ENCODE data around the gene GOLGB1. TPM values are rescaled to one million over a fixed set of nuclear protein-coding genes. Genes with fewer than 3 reads are reported as not detected.
"Not testable (repeated sequence)": the region's sequence is repeated elsewhere in the genome, so short reads cannot be mapped to it uniquely, and the experiment has no call there.

GOLGB1 gene
- total and polyA plus RNA-seq, 7 donors, result 9.7 to 70.1 (median 44.8) TPM

DNA sequence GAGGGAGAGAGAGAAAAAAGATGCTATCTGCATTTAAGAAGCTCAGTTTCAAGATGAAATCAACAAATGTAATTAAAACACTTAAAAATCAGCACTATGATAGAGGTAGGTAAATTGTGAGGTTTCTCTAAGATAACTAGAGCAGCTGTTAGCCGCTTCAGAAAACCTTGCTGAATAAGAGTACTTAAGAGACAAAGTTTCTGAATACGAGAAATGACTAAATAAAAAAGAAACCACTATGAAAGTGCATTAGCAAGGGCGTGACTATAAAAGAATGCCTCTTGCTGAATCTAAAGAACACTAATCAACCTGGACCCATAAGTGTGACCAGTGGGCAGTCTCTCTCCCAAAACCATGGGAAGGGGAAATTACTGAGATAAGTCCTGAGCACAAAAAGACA is 43.5 kb upstream of the GOLGB1 start:
- H3K36me3 ChIP-seq, result peaks cover 0 to 65% (median 8%) of the 10 kb centered on the region in 4 donors
- no peaks in the 10 kb centered on the region for H3K27me3 ChIP-seq
- WGBS, 2 donors, result 81 to 97% methylated on average over 3 of the region's 3 CpGs
- H3K4me3 ChIP-seq, result no peak overlapping the region
- intact Hi-C loops (cut with DNase I), result no loop called here
- no peak overlapping the region for H3K27ac ChIP-seq
- DNase-seq, result no peak
- H3K4me1 ChIP-seq, result no peaks in the 10 kb centered on the region
- H3K9me3 ChIP-seq, result no peaks in the 10 kb centered on the region
- TF ChIP-seq POLR2AphosphoS5 (IDR thresholded peaks at IDR 0.05) (no peak), EP300 (IDR thresholded peaks at IDR 0.05) (no peak), POLR2A (IDR thresholded peaks at IDR 0.05) (no peak)
- TF ChIP-seq, protein P1, sequence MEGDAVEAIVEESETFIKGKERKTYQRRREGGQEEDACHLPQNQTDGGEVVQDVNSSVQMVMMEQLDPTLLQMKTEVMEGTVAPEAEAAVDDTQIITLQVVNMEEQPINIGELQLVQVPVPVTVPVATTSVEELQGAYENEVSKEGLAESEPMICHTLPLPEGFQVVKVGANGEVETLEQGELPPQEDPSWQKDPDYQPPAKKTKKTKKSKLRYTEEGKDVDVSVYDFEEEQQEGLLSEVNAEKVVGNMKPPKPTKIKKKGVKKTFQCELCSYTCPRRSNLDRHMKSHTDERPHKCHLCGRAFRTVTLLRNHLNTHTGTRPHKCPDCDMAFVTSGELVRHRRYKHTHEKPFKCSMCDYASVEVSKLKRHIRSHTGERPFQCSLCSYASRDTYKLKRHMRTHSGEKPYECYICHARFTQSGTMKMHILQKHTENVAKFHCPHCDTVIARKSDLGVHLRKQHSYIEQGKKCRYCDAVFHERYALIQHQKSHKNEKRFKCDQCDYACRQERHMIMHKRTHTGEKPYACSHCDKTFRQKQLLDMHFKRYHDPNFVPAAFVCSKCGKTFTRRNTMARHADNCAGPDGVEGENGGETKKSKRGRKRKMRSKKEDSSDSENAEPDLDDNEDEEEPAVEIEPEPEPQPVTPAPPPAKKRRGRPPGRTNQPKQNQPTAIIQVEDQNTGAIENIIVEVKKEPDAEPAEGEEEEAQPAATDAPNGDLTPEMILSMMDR (IDR thresholded peaks at IDR 0.05), result no peak

DNA sequence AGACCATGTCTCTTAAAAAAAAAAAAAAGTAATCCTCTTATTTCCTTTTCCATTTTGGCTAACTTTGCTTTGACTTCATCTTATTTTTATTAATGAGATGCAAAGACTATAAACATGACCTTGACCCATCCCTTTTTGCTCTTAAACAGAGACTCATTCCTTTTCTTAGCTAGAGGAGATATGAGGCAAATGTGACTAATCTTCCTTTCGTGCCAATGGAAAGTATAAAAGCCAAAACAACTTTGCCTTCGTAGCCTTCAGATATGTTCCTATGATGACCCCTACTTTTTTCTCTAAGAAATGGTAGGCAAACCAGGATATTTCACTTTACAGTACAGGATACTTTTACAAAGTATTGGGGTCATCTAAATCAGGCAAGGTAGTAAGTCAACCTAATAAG is 36.9 kb upstream of the GOLGB1 start:
- Histone ChIP-seq H3K27me3 (no peaks in the 10 kb centered on the region), H3K4me3 (no peak overlapping the region), H3K27ac (no peak overlapping the region), H3K36me3 (peaks cover 0 to 56% (median 16%) of the 10 kb centered on the region in 4 donors), H3K9me3 (no peaks in the 10 kb centered on the region), H3K4me1 (no peaks in the 10 kb centered on the region)
- intact Hi-C loops (cut with DNase I), result no loop called here
- WGBS, 2 donors, result 91 to 95% methylated on average over 2 of the region's 2 CpGs
- no peak for TF ChIP-seq POLR2AphosphoS5 (IDR thresholded peaks at IDR 0.05)
- no peak for TF ChIP-seq EP300 (IDR thresholded peaks at IDR 0.05)
- no peak for TF ChIP-seq POLR2A (IDR thresholded peaks at IDR 0.05)
- TF ChIP-seq, protein P1 (IDR thresholded peaks at IDR 0.05), result no peak
- DNase-seq, result no peak

DNA sequence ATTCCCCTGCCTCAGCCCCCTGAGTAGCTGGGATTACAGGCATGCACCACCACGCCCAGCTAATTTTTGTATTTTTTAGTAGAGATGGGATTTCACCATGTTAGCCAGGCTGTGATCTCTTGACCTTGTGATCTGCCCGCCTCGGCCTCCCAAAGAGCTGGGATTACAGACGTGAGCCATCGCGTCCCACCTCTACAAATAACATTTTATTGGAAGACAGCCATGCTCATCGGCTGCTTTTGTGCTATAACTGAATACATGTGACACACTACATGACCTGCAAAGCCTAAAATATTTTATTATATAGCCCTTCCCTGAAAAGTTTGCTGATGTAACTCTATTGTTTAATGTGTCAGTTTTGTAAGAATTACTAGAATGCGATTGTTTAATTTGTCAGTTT is 33.2 kb upstream of the GOLGB1 start:
- H3K4me3 ChIP-seq; intact Hi-C loops (cut with DNase I); DNase-seq; H3K27ac ChIP-seq; H3K9me3 ChIP-seq; H3K27me3 ChIP-seq; H3K4me1 ChIP-seq: not testable (repeated sequence)
- 89% methylated on average over 8 of the region's 8 CpGs for WGBS, 2 donors
- H3K36me3 ChIP-seq, result peaks cover 0 to 56% (median 19%) of the 10 kb centered on the region in 4 donors

DNA sequence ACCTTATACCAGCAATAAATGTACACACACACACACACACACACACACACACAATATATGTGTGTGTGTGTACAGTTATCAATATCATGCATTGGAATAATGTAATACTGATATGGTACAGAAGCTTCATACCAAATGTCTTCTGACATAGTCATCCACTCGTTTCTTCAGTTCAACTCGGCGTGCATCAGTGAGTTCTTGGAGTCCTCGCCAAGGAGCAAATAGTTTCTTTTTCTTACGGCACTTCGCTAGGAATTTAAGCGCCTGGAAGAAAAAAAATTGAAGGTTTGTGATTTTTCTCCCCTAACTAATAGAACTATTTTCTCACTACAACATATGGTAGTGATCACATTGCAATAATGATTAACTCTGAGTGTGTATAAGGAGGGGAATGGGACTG is 32.1 kb upstream of the GOLGB1 start:
- H3K4me3 ChIP-seq, result no peak overlapping the region
- no peaks in the 10 kb centered on the region for H3K27me3 ChIP-seq
- no peaks in the 10 kb centered on the region for H3K4me1 ChIP-seq
- no peak for TF ChIP-seq EP300 (IDR thresholded peaks at IDR 0.05)
- TF ChIP-seq, protein P1 (IDR thresholded peaks at IDR 0.05), result no peak
- TF ChIP-seq POLR2A (IDR thresholded peaks at IDR 0.05), result no peak
- no peak for TF ChIP-seq POLR2AphosphoS5 (IDR thresholded peaks at IDR 0.05)
- intact Hi-C loops (cut with DNase I), result no loop called here
- H3K36me3 ChIP-seq, result peaks cover 0 to 54% (median 19%) of the 10 kb centered on the region in 4 donors
- no peaks in the 10 kb centered on the region for H3K9me3 ChIP-seq
- no peak for DNase-seq
- no peak overlapping the region for H3K27ac ChIP-seq
- WGBS, 2 donors, result 98 to 99% methylated on average over 7 of the region's 7 CpGs

DNA sequence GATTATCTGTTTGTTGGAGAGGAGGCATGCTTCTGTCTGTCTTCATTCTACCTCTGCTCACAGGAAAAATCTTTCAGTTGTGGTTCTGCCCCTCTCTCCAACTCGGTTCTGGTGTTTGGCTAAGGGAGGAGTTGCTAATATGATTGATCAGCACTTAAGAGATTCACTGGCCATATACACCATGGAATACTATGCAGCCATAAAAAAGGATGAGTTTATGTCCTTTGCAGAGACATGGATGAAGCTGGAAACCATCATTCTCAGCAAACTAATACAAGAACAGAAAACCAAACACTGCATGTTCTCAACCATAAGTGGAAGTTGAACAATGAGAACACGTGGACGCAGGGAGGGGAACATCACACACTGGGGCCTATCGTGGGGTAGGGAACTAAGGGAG is 25.6 kb upstream of the GOLGB1 start:
- H3K4me3 ChIP-seq; H3K4me1 ChIP-seq; H3K27ac ChIP-seq; H3K27me3 ChIP-seq; DNase-seq; H3K9me3 ChIP-seq; intact Hi-C loops (cut with DNase I): not testable (repeated sequence)
- WGBS, 2 donors, result 96 to 97% methylated on average over 4 of the region's 4 CpGs
- H3K36me3 ChIP-seq, result peaks cover 0 to 83% (median 33%) of the 10 kb centered on the region in 4 donors

DNA sequence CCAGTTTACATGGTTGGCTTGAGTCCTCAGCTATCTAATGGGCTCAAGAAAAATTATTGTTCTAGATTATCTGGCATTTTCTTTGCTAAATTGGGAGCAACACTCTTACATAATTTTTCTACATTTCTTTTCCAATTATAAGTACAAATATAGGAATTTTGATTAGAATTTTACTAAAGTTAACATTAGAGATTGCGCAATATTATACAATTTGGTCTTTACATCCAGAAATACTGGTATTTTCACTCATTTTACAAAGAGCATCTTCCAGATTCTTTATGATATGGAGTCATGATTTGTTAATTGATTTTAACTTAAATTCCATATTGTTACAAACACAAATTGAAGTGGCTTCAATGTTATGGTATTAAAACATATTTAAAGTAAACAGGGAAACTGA is 19.7 kb upstream of the GOLGB1 start:
- intact Hi-C loops (cut with DNase I), result no loop called here
- 99 to 100% methylated on average over 1 of the region's 1 CpG for WGBS, 2 donors
- Histone ChIP-seq H3K36me3 (peaks cover 0 to 51% (median 26%) of the 10 kb centered on the region in 4 donors), H3K27me3 (no peaks in the 10 kb centered on the region), H3K9me3 (no peaks in the 10 kb centered on the region), H3K27ac (no peak overlapping the region), H3K4me1 (no peaks in the 10 kb centered on the region), H3K4me3 (no peak overlapping the region)
- no peak for DNase-seq
- TF ChIP-seq, protein P1 (IDR thresholded peaks at IDR 0.05), result no peak
- TF ChIP-seq POLR2A (IDR thresholded peaks at IDR 0.05) (no peak), EP300 (IDR thresholded peaks at IDR 0.05) (no peak), POLR2AphosphoS5 (IDR thresholded peaks at IDR 0.05) (no peak)
